SK-N-SH (cell line): ENCODE results near the gene RELN. TPM values are rescaled to one million over a fixed set of nuclear protein-coding genes. Genes with fewer than 3 reads are reported as not detected.

Experiments
- CTCF ChIA-PET: fragments of 300-600, 350-600 bp; formaldehyde crosslinking; extraction: SDS; loops from one replicate; lab custom pipeline; 2021; lab: Yijun Ruan, JAX
- POLR2A ChIA-PET: fragments of 350-600 bp; sonication (Branson Sonifier 250); formaldehyde crosslinking; extraction: SDS; loops from one replicate; lab custom pipeline; 2020; ENCODE audit warnings: antibody characterized with exemption, inconsistent platforms; lab: Yijun Ruan, JAX
- DNase-seq: peaks from one replicate; pipeline ENCODE4 v3.0.0; 2012
- H2AFZ ChIP-seq: fragments of 200-600 bp; sonication (generic); 2 replicates; pipeline ENCODE4 v1.8.1; 2016; ENCODE audit warnings: antibody characterized with exemption, mild to moderate bottlenecking, low read depth
- H3F3A ChIP-seq: fragments of 200-600 bp; sonication (generic); replicated peaks from 2 replicates; pipeline ENCODE3; 2016; ENCODE audit warnings: antibody characterized with exemption, mild to moderate bottlenecking; ENCODE audit not compliant: insufficient read depth
- H3K27ac ChIP-seq, 2 experiments: fragments of 200-500 bp in 1 of 2; fragments of 200-600 bp in 1 of 2; sonication (Bioruptor generic) in 1 of 2; sonication (generic), shearing (Covaris generic) in 1 of 2; 2 replicates each; pipeline versions ENCODE4 v1.5.1 to v1.6.1; 2014 to 2016; ENCODE audit warnings: low read depth in 2 of 2, inconsistent platforms in 1 of 2, low read length in 1 of 2, mild to moderate bottlenecking in 1 of 2, mixed read lengths in 1 of 2
- H3K27me3 ChIP-seq: fragments of 200-600 bp; sonication (generic), shearing (Covaris generic); 2 replicates; pipeline ENCODE4 v1.6.1; 2016; ENCODE audit warnings: mixed run types; ENCODE audit not compliant: insufficient read depth
- H3K36me3 ChIP-seq, 2 experiments: fragments of 200-500 bp in 1 of 2; fragments of 200-600 bp in 1 of 2; sonication (Bioruptor generic) in 1 of 2; sonication (generic) in 1 of 2; replicated peaks in 1 of 2; 2 replicates each; pipeline versions ENCODE3 to v1.5.1; 2014 to 2016; ENCODE audit warnings: low read length in 1 of 2, mild to moderate bottlenecking in 1 of 2; ENCODE audit not compliant: insufficient read depth in 2 of 2, control insufficient read depth in 1 of 2
- H3K4me1 ChIP-seq, 2 experiments: fragments of 200-500 bp in 1 of 2; fragments of 200-600 bp in 1 of 2; sonication (Bioruptor generic) in 1 of 2; sonication (generic), shearing (Covaris generic) in 1 of 2; 2 replicates each; pipeline versions ENCODE4 v1.5.1 to v1.6.1; 2014 to 2016; ENCODE audit warnings: low read depth in 1 of 2, low read length in 1 of 2, mixed run types in 1 of 2; ENCODE audit not compliant: insufficient read depth in 2 of 2, control insufficient read depth in 1 of 2
- H3K4me2 ChIP-seq: fragments of 200-600 bp; sonication (generic), shearing (Covaris generic); 2 replicates; pipeline ENCODE4 v1.6.1; 2017; ENCODE audit warnings: mixed run types
- H3K4me3 ChIP-seq, 2 experiments: fragments of 200-500 bp in 1 of 2; fragments of 200-600 bp in 1 of 2; sonication (Bioruptor generic) in 1 of 2; sonication (generic), shearing (Covaris generic) in 1 of 2; 2 replicates each; pipeline versions ENCODE4 v1.5.1 to v1.8.1; 2014 to 2016; ENCODE audit warnings: low read depth in 2 of 2, inconsistent platforms in 1 of 2, low read length in 1 of 2, mild to moderate bottlenecking in 1 of 2, mixed read lengths in 1 of 2, moderate library complexity in 1 of 2
- H3K79me2 ChIP-seq: fragments of 200-600 bp; sonication (generic); 2 replicates; pipeline ENCODE4 v1.8.1; 2017; ENCODE audit warnings: mild to moderate bottlenecking; ENCODE audit not compliant: insufficient read depth
- H3K9ac ChIP-seq: fragments of 200-600 bp; sonication (generic); 2 replicates; pipeline ENCODE4 v1.6.1; 2017; ENCODE audit warnings: mixed run types
- H3K9me2 ChIP-seq: fragments of 200-600 bp; sonication (generic); 2 replicates; pipeline ENCODE4 v1.6.1; 2017; ENCODE audit warnings: mixed run types
- H3K9me3 ChIP-seq: fragments of 200-600 bp; sonication (generic); 2 replicates; pipeline ENCODE4 v1.6.1; 2017; ENCODE audit warnings: mixed run types, mild to moderate bottlenecking, moderate library complexity
- H4K20me1 ChIP-seq: fragments of 200-600 bp; sonication (generic); 2 replicates; pipeline ENCODE4 v1.6.1; 2017; ENCODE audit warnings: mild to moderate bottlenecking, mixed run types; ENCODE audit not compliant: insufficient read depth
- CHD2 ChIP-seq: fragments of 150-350 bp; IDR thresholded peaks from 2 replicates; pipeline ENCODE4 v1.6.1; 2018; ENCODE audit warnings: low read length; ENCODE audit not compliant: partially characterized antibody
- CTCF ChIP-seq: fragments of 200-600 bp; sonication (generic); IDR thresholded peaks from 2 replicates; pipeline ENCODE4 v1.6.1; 2017; ENCODE audit warnings: antibody characterized with exemption, mild to moderate bottlenecking, moderate library complexity
- ELF1 ChIP-seq: IDR thresholded peaks from 2 replicates; pipeline ENCODE4 v1.4.0; 2012
- EP300 ChIP-seq, 2 experiments: IDR thresholded peaks; 2 replicates each; pipeline versions ENCODE4 v1.4.0 to v1.6.1; 2012; ENCODE audit warnings: borderline replicate concordance in 1 of 2, low read depth in 1 of 2, low read length in 1 of 2
- FOSL2 ChIP-seq: IDR thresholded peaks from 2 replicates; pipeline ENCODE4 v1.4.0; 2012; ENCODE audit warnings: low read depth, mild to moderate bottlenecking, moderate library complexity, borderline replicate concordance
- FOXJ3 ChIP-seq: sonication (generic); formaldehyde crosslinking; IDR thresholded peaks from 2 replicates; pipeline ENCODE4 v1.5.1; 2020; ENCODE audit warnings: mild to moderate bottlenecking, missing genetic modification reagents
- GATA2 ChIP-seq: sonication (generic); formaldehyde crosslinking; IDR thresholded peaks from 2 replicates; pipeline ENCODE4 v1.5.0; 2020; ENCODE audit warnings: mild to moderate bottlenecking, missing genetic modification reagents
- MEF2A ChIP-seq: IDR thresholded peaks from 2 replicates; pipeline ENCODE4 v1.4.0; 2012; ENCODE audit warnings: low read depth, borderline replicate concordance
- NFIC ChIP-seq: IDR thresholded peaks from 2 replicates; pipeline ENCODE4 v1.4.0; 2012; ENCODE audit warnings: borderline replicate concordance
- NRF1 ChIP-seq: IDR thresholded peaks from 2 replicates; pipeline ENCODE4 v1.6.1; 2012; ENCODE audit warnings: low read depth, mild to moderate bottlenecking, low read length
- POLR2AphosphoS5 ChIP-seq: IDR thresholded peaks from 2 replicates; pipeline ENCODE4 v1.6.1; 2012; ENCODE audit warnings: low read depth, low read length
- RXRA ChIP-seq: IDR thresholded peaks from 2 replicates; pipeline ENCODE4 v1.4.0; 2012; ENCODE audit warnings: low read depth, mild to moderate bottlenecking, borderline replicate concordance
- SIN3A ChIP-seq: IDR thresholded peaks from 2 replicates; pipeline ENCODE4 v1.6.1; 2012; ENCODE audit warnings: low read depth, mild to moderate bottlenecking, low read length, moderate library complexity, borderline replicate concordance
- SMC3 ChIP-seq: IDR thresholded peaks from 2 replicates; pipeline ENCODE4 v1.6.1; 2012; ENCODE audit warnings: low read depth, low read length, improper control_type of control experiment
- TEAD4 ChIP-seq: IDR thresholded peaks from 2 replicates; pipeline ENCODE4 v1.4.0; 2012; ENCODE audit warnings: mild to moderate bottlenecking, borderline replicate concordance; ENCODE audit not compliant: insufficient read depth
- WGBS: methylation state at CpG from one replicate; pipeline ENCODE4 v1.1.6; 2017; ENCODE audit warnings: low lambda C conversion rate; 5-methylcytosine and 5-hydroxymethylcytosine counted together
- polyA plus RNA-seq, 3 experiments: library from polyadenylated mRNA; depleted of rRNA; stranded (reverse); fragments of >200 nt; gene quantifications; 2 replicates each; pipeline ENCODE4 v1.2.3, GENCODE V29; 2012
- TF ChIP-seq, protein P1 (sequence below): fragments of 150-350 bp; IDR thresholded peaks from 2 replicates; pipeline ENCODE4 v1.6.1; 2016; ENCODE audit warnings: mild to moderate bottlenecking, low read depth, low read length
- TF ChIP-seq, protein P2 (sequence below): IDR thresholded peaks from 2 replicates; pipeline ENCODE4 v1.4.0; 2012; ENCODE audit warnings: low read depth
- TF ChIP-seq, protein P3 (sequence below): fragments of 150-350 bp; IDR thresholded peaks from 2 replicates; pipeline ENCODE4 v1.6.1; 2017; ENCODE audit warnings: antibody characterized with exemption, low read length, low read depth, borderline replicate concordance
- TF ChIP-seq, protein P4 (sequence below): IDR thresholded peaks from 2 replicates; pipeline ENCODE4 v1.4.0; 2012; ENCODE audit warnings: low read depth, borderline replicate concordance

RELN gene
- polyA plus RNA-seq, 1 of the 3 experiments (the other 2 are of a cell fraction) = 0.02 TPM

DNA sequence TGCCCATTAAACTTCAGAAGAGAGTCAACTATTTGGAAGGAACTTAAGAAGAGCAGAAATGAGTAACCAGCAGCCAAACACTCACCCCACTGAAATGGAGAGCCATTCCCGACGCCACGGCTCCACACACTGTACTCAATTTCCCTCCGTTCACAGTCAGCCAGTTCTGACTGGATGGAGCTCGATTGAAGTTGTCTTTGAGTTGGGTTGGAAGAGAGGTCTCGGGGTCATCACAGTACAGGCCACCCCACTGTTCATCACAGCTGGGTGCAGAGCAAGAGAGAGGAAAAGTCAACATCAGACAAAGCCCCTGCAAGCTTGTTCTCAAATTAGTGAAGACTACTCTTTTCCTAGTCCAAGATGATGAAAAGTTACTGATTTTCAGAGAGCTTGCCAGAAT is 467.5 kb downstream of the RELN start:
- WGBS = 57% methylated on average over 6 of the region's 6 CpGs
- Histone ChIP-seq H3K9me3 (no peaks in the 10 kb centered on the region), H2AFZ (no peak overlapping the region), H3K9me2 (no peaks in the 10 kb centered on the region), H3K4me2 (no peak overlapping the region), H3K27ac (no peak overlapping the region), H3K36me3 (no peaks in the 10 kb centered on the region), H3K79me2 (no peaks in the 10 kb centered on the region), H4K20me1 (no peaks in the 10 kb centered on the region), H3K4me3 (no peak overlapping the region), H3K27me3 (no peaks in the 10 kb centered on the region; the same call in 1 of the 2 replicates), H3K9ac (no peak overlapping the region), H3F3A (no peaks in the 10 kb centered on the region), H3K4me1 (peaks cover 0 to 5% of the 10 kb centered on the region in 2 experiments; a peak in 1 of 4 replicates)
- CTCF ChIA-PET = interaction anchor here (1.2 to 3.0 kb wide), 5 partner anchors 9 to 75 kb away, joined by 3 to 40 read pairs (median 3); partner anchors contain the start of gene SLC26A5
- no peak for DNase-seq
- TF ChIP-seq RXRA = no peak
- TF ChIP-seq, protein P1, sequence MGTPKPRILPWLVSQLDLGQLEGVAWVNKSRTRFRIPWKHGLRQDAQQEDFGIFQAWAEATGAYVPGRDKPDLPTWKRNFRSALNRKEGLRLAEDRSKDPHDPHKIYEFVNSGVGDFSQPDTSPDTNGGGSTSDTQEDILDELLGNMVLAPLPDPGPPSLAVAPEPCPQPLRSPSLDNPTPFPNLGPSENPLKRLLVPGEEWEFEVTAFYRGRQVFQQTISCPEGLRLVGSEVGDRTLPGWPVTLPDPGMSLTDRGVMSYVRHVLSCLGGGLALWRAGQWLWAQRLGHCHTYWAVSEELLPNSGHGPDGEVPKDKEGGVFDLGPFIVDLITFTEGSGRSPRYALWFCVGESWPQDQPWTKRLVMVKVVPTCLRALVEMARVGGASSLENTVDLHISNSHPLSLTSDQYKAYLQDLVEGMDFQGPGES = no peak
- TF ChIP-seq GATA2 = no peak
- TF ChIP-seq, all 33 proteins: peak for 0
- POLR2A ChIA-PET = no interaction called here

DNA sequence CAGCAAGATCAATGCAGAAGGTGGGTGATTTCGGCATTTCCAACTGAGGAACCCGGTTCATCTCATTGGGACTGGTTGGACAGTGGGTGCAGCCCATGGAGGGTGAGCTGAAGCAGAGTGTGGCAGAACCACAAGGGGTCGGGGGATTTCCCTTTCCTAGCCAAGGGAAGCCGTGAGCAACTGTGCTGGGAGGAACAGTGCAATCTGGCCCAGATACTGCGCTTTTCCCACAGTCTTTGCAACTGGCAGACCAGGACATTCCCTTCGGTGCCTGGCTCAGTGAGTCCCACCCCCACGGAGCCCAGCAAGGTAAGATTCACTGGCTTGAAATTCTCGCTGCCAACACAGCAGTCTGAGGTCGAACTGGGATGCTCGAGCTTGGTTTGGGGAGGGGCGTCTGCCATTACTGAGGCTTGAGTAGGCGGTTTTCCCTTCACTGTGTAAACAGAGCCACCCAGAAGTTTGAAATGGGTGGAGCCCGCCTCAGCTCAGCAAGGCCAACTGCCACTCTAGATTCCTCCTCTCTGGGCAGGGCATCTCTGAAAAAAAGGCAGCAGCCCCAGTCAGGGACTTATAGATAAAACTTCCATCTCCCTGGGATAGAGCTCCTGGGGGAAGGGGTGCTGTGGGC is 484.8 kb downstream of the RELN start:
- WGBS = 35% methylated on average over 13 of the region's 13 CpGs
- POLR2A ChIA-PET = no interaction called here

More for the DNA sequence above, 484.8 kb downstream of the RELN start:
- no peak overlapping the region for H3K4me3 ChIP-seq
- TF ChIP-seq, protein P2, sequence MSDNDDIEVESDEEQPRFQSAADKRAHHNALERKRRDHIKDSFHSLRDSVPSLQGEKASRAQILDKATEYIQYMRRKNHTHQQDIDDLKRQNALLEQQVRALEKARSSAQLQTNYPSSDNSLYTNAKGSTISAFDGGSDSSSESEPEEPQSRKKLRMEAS = no peak
- TF ChIP-seq GATA2 (no peak), EP300 (IDR thresholded peaks at IDR 0.05; ENCODE audit: borderline replicate concordance in 1 of 2, low read depth in 1 of 2, low read length in 1 of 2) (no peak), NFIC (no peak), POLR2AphosphoS5 (no peak), CHD2 (no peak), NRF1 (no peak), SMC3 (no peak), SIN3A (no peak), FOSL2 (no peak), CTCF (no peak), FOXJ3 (CRISPR knock-in tag) (no peak), ELF1 (no peak), MEF2A (no peak), TEAD4 (no peak), RXRA (no peak)
- TF ChIP-seq, protein P3, sequence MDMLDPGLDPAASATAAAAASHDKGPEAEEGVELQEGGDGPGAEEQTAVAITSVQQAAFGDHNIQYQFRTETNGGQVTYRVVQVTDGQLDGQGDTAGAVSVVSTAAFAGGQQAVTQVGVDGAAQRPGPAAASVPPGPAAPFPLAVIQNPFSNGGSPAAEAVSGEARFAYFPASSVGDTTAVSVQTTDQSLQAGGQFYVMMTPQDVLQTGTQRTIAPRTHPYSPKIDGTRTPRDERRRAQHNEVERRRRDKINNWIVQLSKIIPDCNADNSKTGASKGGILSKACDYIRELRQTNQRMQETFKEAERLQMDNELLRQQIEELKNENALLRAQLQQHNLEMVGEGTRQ = no peak
- TF ChIP-seq, protein P4, sequence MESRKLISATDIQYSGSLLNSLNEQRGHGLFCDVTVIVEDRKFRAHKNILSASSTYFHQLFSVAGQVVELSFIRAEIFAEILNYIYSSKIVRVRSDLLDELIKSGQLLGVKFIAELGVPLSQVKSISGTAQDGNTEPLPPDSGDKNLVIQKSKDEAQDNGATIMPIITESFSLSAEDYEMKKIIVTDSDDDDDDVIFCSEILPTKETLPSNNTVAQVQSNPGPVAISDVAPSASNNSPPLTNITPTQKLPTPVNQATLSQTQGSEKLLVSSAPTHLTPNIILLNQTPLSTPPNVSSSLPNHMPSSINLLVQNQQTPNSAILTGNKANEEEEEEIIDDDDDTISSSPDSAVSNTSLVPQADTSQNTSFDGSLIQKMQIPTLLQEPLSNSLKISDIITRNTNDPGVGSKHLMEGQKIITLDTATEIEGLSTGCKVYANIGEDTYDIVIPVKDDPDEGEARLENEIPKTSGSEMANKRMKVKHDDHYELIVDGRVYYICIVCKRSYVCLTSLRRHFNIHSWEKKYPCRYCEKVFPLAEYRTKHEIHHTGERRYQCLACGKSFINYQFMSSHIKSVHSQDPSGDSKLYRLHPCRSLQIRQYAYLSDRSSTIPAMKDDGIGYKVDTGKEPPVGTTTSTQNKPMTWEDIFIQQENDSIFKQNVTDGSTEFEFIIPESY = no peak
- no peaks in the 10 kb centered on the region for H3K9me2 ChIP-seq
- no peak overlapping the region for H3K9ac ChIP-seq
- DNase-seq = no peak
- H3K27ac ChIP-seq = no peak overlapping the region
- no peaks in the 10 kb centered on the region for H3K79me2 ChIP-seq
- no peaks in the 10 kb centered on the region for H3K4me1 ChIP-seq
- no peaks in the 10 kb centered on the region for H3K36me3 ChIP-seq
- CTCF ChIA-PET = no interaction called here
- H3K27me3 ChIP-seq = peaks cover 4% of the 10 kb centered on the region; the same call in 1 of the 2 replicates
- no peak overlapping the region for H2AFZ ChIP-seq
- H3F3A ChIP-seq = no peaks in the 10 kb centered on the region
- H3K4me2 ChIP-seq = no peak overlapping the region
- H4K20me1 ChIP-seq = no peaks in the 10 kb centered on the region
- no peaks in the 10 kb centered on the region for H3K9me3 ChIP-seq
